Endothelial cell (in vitro differentiated cells): ENCODE measurements around the gene GATA5. TPM values are rescaled to one million over a fixed set of nuclear protein-coding genes. Genes with fewer than 3 reads are reported as not detected.

Source experiments
- DNase-seq: peaks from one replicate; pipeline ENCODE4 v3.0.0; 2021; ENCODE audit warnings: low spot score
- H3K27ac Mint-ChIP-seq: one replicate; pipeline ENCODE4 v1.8.0; 2021; ENCODE audit warnings: mixed read lengths, inconsistent platforms; ENCODE audit not compliant: unreplicated experiment
- H3K27me3 Mint-ChIP-seq: one replicate; pipeline ENCODE4 v1.8.0; 2021; ENCODE audit warnings: mild to moderate bottlenecking, moderate library complexity, mixed read lengths, inconsistent platforms; ENCODE audit not compliant: unreplicated experiment
- H3K36me3 Mint-ChIP-seq: one replicate; pipeline ENCODE4 v1.8.0; 2021; ENCODE audit warnings: mild to moderate bottlenecking, low read depth, mixed read lengths, inconsistent platforms; ENCODE audit not compliant: unreplicated experiment
- H3K4me1 Mint-ChIP-seq: one replicate; pipeline ENCODE4 v1.8.0; 2021; ENCODE audit warnings: mild to moderate bottlenecking, mixed read lengths, inconsistent platforms; ENCODE audit not compliant: unreplicated experiment
- H3K4me3 Mint-ChIP-seq: one replicate; pipeline ENCODE4 v1.8.0; 2021; ENCODE audit warnings: mild to moderate bottlenecking, mixed read lengths, inconsistent platforms; ENCODE audit not compliant: unreplicated experiment
- H3K9me3 Mint-ChIP-seq: one replicate; pipeline ENCODE4 v1.8.0; 2021; ENCODE audit warnings: mixed read lengths, inconsistent platforms; ENCODE audit not compliant: unreplicated experiment
- CTCF ChIP-seq: fragments of 200-600 bp; sonication (generic); IDR thresholded peaks from one replicate; pipeline ENCODE4 v1.5.0; 2021; ENCODE audit warnings: antibody characterized with exemption; ENCODE audit not compliant: unreplicated experiment
- total RNA-seq: library from RNA; stranded (reverse); fragmentation: NEBNext Ultra II Directional; extraction: Animal tissue kit (Norgen Biotek cat#: 25700); gene quantifications from one replicate; pipeline ENCODE4 v1.2.1, GENCODE V29; 2021; ENCODE audit not compliant: unreplicated experiment

Gene GATA5
- total RNA-seq, 1 donor from 2014 or later, result not detected

GRCh38 chr20:62502496-62503095 lies 26.8 kb upstream of the GATA5 start:
- Mint-ChIP-seq H3K36me3 (peaks cover 9% of the 10 kb centered on the region), H3K27ac (no peak overlapping the region), H3K4me3 (no peak overlapping the region), H3K27me3 (peaks cover 13% of the 10 kb centered on the region), H3K4me1 (peaks cover 7% of the 10 kb centered on the region), H3K9me3 (no peaks in the 10 kb centered on the region)
- TF ChIP-seq CTCF, result no peak
- no peak for DNase-seq

GRCh38 chr20:62501801-62502495 lies 26.2 kb upstream of the GATA5 start:
- Mint-ChIP-seq H3K36me3 (peaks cover 9% of the 10 kb centered on the region), H3K27ac (no peak overlapping the region), H3K27me3 (peaks cover 15% of the 10 kb centered on the region), H3K9me3 (no peaks in the 10 kb centered on the region), H3K4me3 (no peak overlapping the region), H3K4me1 (peaks cover 7% of the 10 kb centered on the region)
- no peak for TF ChIP-seq CTCF
- DNase-seq, result no peak

- Mint-ChIP-seq H3K27ac (no peak overlapping the region), H3K36me3 (peaks cover 9% of the 10 kb centered on the region), H3K9me3 (no peaks in the 10 kb centered on the region), H3K4me3 (peak overlapping the region; percentile 18), H3K27me3 (peaks cover 15% of the 10 kb centered on the region), H3K4me1 (peaks cover 7% of the 10 kb centered on the region)
- TF ChIP-seq CTCF, result peak; percentile 90
- DNase-seq, result peak; percentile 89
These were observed 24.6 kb upstream of the GATA5 start for GRCh38 chr20:62500237-62500864.

GRCh38 chr20:62499758-62500236 lies 24.0 kb upstream of the GATA5 start:
- Mint-ChIP-seq H3K27me3 (peaks cover 15% of the 10 kb centered on the region), H3K36me3 (peaks cover 9% of the 10 kb centered on the region), H3K9me3 (no peaks in the 10 kb centered on the region), H3K27ac (no peak overlapping the region), H3K4me1 (peaks cover 7% of the 10 kb centered on the region), H3K4me3 (no peak overlapping the region)
- TF ChIP-seq CTCF, result no peak
- DNase-seq, result no peak

GRCh38 chr20:62498874-62499273 lies 23.1 kb upstream of the GATA5 start:
- Mint-ChIP-seq H3K36me3 (peaks cover 4% of the 10 kb centered on the region), H3K4me1 (peaks cover 7% of the 10 kb centered on the region), H3K9me3 (no peaks in the 10 kb centered on the region), H3K4me3 (no peak overlapping the region), H3K27me3 (peaks cover 13% of the 10 kb centered on the region), H3K27ac (no peak overlapping the region)
- TF ChIP-seq CTCF, result no peak
- no peak for DNase-seq
